Stimulated activated CD8-positive, alpha-beta memory T cell treated with anti-CD3 and anti-CD28 coated beads, Interleukin-4, amount 100 ng/mL, for 24 hours (primary cell): ENCODE data around the gene ZNF195.
"Not testable (repeated sequence)": the region's sequence is repeated elsewhere in the genome, so short reads cannot be mapped to it uniquely, and the experiment has no call there.

Experiments
- DNase-seq: peaks from one replicate; pipeline ENCODE4 v3.0.0-alpha.2; 2020; ENCODE audit warnings: low read depth

The ZNF195 gene

DNA sequence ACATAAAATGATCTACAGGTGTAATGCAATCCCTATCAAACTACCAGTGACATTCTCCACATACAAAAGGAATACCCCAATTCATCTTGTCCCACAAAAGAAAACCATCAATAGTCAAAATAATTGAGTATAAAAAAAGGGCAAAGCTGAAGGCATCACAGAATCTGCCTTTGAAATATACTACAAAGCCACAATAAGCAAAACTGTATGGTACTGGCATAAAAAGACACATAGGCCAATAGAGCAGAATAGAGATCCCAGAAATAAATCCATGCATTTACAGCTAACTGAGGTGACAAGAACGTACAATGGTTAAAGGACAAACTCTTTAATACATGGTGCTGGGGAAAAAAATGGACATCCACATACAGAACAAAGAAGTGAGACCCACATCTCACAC, 31.8 kb downstream of the ZNF195 start:
- no peak for DNase-seq

DNA sequence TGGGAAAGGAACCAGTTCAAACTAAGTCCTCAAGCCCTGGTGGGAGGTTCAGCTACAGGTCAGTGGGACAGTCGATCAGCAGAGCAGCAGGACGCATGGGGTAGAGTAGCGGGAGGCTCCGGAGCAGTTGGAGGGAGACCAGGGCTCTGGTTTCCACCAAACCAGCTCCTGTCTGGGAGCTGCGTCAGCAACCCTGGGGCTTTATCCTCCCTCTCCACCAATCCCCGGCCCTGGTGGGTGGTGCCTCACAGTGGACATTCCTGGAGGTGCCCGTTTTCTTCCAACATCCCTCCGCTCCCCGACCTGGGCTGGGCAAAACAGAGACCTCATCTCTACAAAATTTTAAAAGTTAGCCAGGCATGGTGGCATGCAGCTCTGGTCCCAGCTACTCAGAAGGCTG, 32.4 kb downstream of the ZNF195 start:
- no peak for DNase-seq

DNA sequence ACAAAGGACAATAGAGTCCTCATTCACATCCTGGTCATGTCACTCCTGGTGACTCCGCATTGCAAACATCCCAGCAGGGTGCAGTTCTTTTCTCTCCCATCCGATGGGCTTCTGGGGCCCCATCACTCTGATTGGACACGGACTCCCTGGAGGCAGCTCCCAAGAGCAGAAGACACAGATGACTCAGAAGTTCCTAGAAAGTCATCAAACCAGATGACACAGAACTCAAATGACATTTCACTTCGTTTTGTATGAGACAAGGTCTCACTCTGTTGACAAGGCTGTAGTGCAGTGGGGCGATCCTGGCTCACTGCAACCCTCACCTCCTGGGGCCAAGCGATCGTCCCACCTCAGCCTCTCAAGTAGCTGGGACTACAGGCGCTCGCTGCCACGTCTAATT, 33.2 kb downstream of the ZNF195 start:
- no peak for DNase-seq

DNA sequence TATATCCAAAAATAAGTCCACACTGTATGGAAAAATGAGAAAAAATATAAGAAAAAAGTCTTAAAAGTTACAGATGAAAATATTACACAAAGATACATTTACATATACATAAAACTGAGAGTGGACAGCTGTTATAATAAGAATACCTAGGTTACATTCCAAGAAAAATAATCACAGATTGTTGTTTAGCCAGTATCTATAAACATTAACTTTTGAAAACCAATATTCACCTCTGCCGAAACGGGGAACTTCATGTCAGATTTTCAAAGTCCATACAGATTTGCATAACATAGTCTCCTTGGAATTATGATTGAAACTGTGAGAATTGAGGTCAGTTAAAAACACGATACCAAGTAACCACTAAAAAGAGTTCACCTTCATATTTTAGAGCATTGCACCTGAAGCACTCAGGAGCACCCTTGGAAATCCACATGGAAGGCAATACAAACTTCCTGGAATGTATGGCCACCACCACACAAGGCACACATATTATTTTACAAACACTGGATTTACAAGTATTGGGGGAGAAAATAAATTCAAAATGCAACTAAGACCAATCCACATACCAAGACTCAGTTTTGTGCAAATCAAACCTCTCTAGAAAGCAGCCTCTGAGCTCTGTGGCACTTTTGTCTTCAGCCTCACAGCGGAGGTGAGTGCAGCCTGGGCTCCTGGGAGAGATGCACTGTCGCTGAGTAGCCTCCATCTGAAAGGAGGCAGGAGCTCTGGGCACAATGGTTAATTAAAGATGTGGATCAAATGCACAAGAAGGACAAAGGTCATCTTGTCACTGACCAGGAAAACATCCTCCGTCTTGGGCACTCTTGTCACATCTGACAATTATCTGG, 34.4 kb downstream of the ZNF195 start:
- DNase-seq = no peak

DNA sequence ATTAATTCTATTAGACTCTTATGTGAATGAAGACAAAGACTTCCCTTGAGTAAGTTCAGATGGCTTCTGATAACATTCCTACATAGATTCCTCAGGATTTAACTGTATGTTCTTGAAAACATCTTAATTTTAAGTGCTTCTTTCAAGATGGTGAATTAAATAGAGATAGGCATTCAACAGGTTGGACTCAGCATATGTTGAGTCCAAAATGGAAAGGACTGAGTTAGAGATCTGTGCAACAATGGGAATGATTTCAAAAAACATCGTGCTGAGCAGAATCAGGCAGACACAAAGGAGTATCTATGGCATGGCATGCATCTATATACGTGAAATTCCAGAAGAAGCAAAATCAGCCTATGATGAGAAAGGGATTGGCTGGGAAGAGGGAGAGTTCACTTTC, 36.2 kb downstream of the ZNF195 start:
- DNase-seq = no peak

DNA sequence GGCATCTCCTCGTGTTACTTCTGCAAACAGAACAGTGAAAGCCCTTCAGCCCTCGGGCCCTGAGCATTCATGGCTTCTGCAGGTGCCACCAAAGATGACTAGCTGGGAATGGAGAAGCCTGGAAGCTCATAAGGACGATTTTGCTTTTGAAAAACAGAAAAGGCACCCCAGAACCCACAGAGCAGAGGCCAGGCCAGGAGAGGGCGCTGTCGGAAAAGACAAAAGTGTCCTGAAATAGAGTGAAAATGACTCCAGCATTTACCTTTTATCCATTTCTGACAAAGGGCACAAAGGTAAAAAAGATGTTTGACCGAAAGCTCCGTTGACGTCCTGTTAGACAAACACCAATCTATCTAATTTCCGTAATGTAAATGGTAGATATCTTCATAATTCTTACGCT, 37.6 kb downstream of the ZNF195 start:
- DNase-seq = peak; percentile 51

DNA sequence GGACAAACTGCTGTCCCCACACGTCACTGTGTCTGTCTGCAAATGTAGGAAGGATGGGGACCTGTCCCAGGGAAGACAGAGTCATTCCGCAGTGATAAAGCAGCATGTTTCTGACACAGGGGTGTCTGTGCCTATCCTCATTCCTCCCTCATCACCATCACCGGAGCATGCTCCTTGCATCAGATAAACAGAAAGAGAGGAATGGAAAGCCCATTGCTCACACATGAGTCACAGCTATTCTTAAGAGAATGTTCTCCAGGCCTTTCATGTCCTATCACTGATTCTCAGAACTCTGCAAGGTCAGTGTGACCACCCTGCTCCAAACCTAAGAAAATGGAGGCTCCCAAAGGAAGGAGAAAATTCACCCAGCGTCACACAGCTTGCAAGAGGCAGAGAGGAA, 38.9 kb downstream of the ZNF195 start:
- DNase-seq = no peak

DNA sequence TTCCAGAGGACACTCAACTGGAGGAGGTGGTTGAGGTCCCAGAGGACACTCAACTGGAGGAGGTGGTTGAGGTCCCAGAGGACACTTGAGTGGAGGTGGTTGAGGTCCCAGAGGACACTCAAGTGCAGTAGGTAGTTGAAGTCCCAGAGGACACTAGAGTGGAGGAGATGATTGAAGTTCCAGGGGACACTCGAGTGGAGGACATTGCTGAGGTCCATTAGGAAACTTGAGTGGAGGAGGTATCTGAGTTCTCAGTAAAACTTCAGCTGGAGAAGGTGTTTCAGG, 39.7 kb downstream of the ZNF195 start:
- DNase-seq = no peak

DNA sequence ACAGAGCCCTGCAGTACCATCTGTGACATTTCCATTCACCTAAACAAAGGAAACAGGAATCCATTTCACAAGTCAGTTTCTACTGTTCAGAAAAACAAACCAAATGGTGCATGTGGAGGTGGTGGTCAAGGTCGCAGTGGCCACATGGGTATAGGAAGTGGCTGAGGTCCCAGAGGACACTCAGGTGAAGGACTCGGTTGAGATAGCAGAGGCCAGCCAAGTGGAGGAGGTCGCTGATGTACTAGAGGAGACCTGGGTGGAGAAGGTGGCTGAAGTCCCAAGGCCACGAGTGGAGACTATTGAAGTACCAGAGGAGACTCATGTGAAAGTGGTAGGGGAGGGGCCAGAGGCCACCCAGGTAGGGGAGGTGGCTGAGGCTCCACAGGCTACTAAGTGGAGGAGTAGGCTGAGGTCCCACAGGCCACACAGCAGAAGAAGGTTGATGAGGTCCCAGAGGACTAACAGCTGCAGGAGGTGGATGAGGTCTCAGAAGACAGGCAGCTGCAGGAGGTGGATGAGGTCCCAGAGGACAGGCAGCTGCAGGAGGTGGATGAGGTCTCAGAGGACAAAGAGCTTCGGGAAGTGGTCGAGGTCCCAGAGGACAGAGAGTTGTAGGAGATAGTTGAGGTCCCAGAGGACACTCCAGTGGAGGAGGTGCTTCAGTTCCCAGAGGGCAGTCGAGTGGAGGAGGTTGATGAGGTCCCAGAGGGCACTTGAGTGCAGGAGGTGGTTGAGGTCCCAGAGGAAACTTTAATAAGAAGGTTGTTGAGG, 40.2 kb downstream of the ZNF195 start:
- DNase-seq = no peak

DNA sequence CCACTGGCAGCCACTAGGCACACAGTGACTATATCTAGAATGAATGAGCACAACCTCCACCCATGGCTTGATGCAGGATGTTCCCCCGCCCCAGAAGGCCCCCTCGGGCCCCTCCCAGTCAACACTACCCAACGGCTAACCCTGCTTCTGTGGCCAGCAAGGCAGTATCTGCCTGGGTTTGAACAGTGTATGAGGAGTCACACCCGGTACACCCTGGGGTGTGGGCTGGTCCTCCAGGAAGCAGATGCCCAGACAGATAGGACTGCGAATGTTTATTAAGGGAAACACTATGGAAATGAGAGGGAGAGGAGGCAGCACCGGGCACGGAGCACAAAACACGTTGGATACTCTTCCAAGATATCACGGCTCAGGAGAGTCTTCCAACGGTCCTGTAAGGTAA, 42.5 kb downstream of the ZNF195 start:
- DNase-seq = not testable (repeated sequence)

DNA sequence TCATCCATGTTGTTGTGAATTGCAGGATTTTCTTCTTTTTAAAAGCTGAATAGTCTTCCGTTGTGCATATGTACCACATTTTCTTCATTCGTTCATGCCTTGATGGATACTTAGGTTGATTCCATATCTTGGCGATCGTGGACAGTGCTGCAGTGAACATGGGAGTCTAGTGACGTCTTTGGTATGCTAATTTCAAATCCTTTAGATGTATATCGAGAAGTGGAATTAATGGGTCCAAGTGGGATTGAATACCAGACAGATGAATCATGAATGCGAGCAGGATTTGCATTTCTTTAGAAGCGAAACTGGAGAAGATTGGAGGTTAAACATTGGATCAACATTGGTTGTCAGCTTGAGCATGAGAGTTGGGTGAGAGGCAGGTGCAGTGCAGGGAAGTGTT, 45.8 kb downstream of the ZNF195 start:
- DNase-seq = not testable (repeated sequence)

DNA sequence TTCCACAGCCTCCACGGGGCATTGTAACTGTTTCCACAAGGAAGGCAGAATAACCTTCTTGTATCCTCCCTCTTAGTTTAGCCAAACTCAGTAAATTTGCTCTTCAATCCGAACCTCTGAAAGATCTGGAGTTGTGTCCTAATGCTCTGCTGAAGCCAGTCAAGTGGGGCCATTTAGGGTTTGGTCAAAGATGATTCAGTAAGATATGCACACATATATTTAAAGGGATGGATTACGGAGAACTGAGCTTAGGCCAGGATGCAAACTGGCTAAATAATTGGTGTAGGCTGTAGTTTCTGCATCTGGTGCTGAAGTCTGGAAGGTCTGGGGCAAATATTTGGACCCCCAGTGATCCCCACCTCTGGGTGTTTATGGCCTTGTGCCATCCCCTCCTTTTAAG, 47.9 kb downstream of the ZNF195 start:
- not testable (repeated sequence) for DNase-seq

DNA sequence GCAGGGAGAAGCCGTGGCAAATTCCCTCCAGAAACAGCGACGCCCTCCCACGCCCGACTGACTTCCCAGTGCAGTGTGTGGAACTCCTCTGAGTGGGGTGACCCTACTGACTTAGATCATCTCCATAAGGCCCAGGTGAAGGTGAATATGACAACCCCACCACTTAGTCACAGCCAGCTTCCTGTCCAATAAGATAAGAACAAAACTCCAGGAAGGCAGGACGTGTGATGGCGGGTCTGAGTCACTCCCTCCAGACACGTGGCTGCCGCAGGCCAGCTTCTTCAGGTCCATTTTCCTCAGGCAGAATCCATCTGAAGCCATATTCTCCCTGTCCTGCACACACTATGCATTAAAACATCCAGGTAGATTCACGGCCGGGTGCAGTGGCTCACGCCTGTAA, 48.9 kb downstream of the ZNF195 start:
- not testable (repeated sequence) for DNase-seq

DNA sequence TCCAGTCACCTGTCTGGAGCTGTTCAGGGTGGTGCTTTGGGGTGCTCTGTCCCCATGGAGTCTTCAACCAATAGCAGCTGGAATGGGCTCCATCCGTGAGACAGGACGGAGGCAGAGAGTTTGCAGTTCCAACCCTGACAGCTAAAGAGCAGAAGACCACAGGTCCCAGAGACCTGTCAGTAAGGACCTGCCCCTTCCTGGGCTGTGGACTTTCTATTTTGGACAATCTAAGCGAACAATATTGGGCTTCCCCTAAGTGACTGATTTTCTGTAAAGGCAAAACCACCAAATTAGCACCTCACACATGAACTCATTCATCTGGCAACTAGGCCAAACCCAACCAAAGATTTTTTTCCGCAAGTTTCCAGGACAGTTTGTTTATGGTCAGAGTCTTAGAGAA, 50.4 kb downstream of the ZNF195 start:
- not testable (repeated sequence) for DNase-seq

DNA sequence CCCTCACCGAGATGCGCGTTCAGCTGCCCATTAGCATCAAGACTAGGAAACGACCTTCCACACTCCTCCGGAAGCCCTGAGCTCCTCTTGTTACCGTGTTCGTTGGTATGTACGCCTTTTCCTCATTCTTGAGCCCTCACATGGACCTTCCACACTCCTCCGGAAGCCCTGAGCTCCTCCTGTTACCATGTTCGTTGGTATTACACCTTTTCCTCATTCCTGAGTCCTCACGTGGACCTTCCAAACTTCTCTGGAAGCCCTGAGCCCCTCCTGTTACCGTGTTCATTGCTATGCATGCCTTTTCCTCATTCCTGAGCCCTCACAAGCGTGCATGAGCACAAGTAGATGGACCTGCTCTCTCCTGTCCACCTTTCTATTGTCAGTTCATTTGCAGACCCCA, 52.5 kb downstream of the ZNF195 start:
- not testable (repeated sequence) for DNase-seq

DNA sequence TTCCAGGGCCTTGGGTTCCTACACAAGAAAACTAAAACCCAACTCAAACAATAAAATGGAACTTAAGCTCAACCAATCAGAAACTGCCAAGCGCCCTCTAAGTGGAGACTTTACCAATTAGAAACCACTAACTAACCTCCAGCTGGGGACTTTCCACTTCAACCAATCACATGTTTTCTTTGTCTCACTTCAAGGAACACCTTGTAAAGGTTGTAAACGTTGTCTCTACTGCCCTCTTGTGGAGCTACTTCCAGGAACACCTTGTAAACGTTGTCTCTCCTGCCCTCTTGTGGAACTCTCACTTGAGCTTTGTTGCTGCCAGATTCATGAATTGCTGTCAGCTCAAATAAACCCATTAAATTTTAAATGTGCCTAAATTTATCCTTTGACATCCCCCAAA, 54.2 kb downstream of the ZNF195 start:
- not testable (repeated sequence) for DNase-seq
